GM23338 (cell line): ENCODE measurements around the gene SYNGR3.
A peak's percentile ranks its signal among the peaks of the same experiment; 100 is the strongest.

Experiments
- CREB1 ChIP-seq: fragments of 250-450 bp; sonication (Bioruptor Pico); IDR thresholded peaks from 2 replicates; pipeline ENCODE4 v1.5.0; 2020; ENCODE audit warnings: low read depth, mild to moderate bottlenecking, moderate library complexity
- CTCF ChIP-seq, 2 experiments: fragments of 200-600 bp in 1 of 2; sonication (generic) in 1 of 2; conservative IDR thresholded peaks; 2 replicates each; pipeline versions ENCODE4 v1.5.1 to v1.6.1; 2016 to 2017; ENCODE audit warnings: antibody characterized with exemption in 2 of 2, low read depth in 2 of 2, mild to moderate bottlenecking in 2 of 2, moderate library complexity in 1 of 2
- ETS1 ChIP-seq: IDR thresholded peaks from 2 replicates; pipeline ENCODE4 v1.6.1; 2016; ENCODE audit warnings: antibody characterized with exemption
- EZH2 ChIP-seq: fragments of 200-600 bp; sonication (generic); IDR thresholded peaks from one replicate; pipeline ENCODE4 v1.8.0; 2017; ENCODE audit warnings: antibody characterized with exemption, mild to moderate bottlenecking, low read depth; ENCODE audit not compliant: unreplicated experiment
- EZH2phosphoT487 ChIP-seq: fragments of 200-600 bp; sonication (generic); IDR thresholded peaks from one replicate; pipeline ENCODE4 v1.8.1; 2018; ENCODE audit warnings: antibody characterized with exemption; ENCODE audit not compliant: unreplicated experiment
- JUNB ChIP-seq: IDR thresholded peaks from one replicate; pipeline ENCODE4 v1.6.1; 2016; ENCODE audit warnings: antibody characterized with exemption; ENCODE audit not compliant: unreplicated experiment
- NANOG ChIP-seq: IDR thresholded peaks from 2 replicates; pipeline ENCODE4 v1.6.1; 2016; ENCODE audit warnings: antibody characterized with exemption, borderline replicate concordance
- POLR2AphosphoS5 ChIP-seq: IDR thresholded peaks from 2 replicates; pipeline ENCODE4 v1.6.1; 2016; ENCODE audit warnings: antibody characterized with exemption, low read depth
- REST ChIP-seq: IDR thresholded peaks from one replicate; pipeline ENCODE4 v1.6.1; 2018; ENCODE audit warnings: antibody characterized with exemption; ENCODE audit not compliant: unreplicated experiment
- ZNF114 ChIP-seq: fragments of 250-450 bp; sonication (Bioruptor Pico); IDR thresholded peaks from 2 replicates; pipeline ENCODE4 v1.5.0; 2020; ENCODE audit warnings: mild to moderate bottlenecking, moderate library complexity
- ZNF331 ChIP-seq: fragments of 250-450 bp; sonication (Bioruptor Pico); IDR thresholded peaks from 2 replicates; pipeline ENCODE4 v1.5.0; 2020; ENCODE audit warnings: low read depth, mild to moderate bottlenecking, moderate library complexity

- TF ChIP-seq CTCF (conservative IDR thresholded peaks at IDR 0.05; ENCODE audit: low read depth in 2 of 2) = no peak
- no peak for TF ChIP-seq EZH2
- TF ChIP-seq EZH2phosphoT487 = no peak
- peak; percentile 93 for TF ChIP-seq POLR2AphosphoS5
- no peak for TF ChIP-seq NANOG
- TF ChIP-seq ZNF331 (CRISPR knock-in tag) = no peak
- TF ChIP-seq ETS1 = peak; percentile 99
- TF ChIP-seq REST = no peak
- peak; percentile 100 for TF ChIP-seq CREB1 (CRISPR knock-in tag)
- TF ChIP-seq JUNB = no peak
- no peak for TF ChIP-seq ZNF114
These were observed 17.8 kb upstream of the SYNGR3 start, which contains the start of gene TBL3 for GRCh38 chr16:1971796-1972489.
